Left ventricle myocardium superior (tissue), 1 donor: ENCODE data around the gene MED27. TPM values are rescaled to one million over a fixed set of nuclear protein-coding genes. Genes with fewer than 3 reads are reported as not detected.

Experiments used
- ATAC-seq: fragments of 200-7000 bp; cut with Tn5 transposase; one replicate; pipeline ENCODE4 v1.9.1; 2020; ENCODE audit warnings: mild to moderate bottlenecking, moderate library complexity
- DNase-seq: peaks from one replicate; pipeline ENCODE4 v3.0.0-alpha.2; 2020
- intact Hi-C: fragments of 100-400 bp; cut with micrococcal nuclease; formaldehyde crosslinking; loops from one replicate; pipeline ENCODE4 v1.11.0; 2022
- total RNA-seq: library from RNA; stranded (reverse); fragmentation: NEBNext Ultra II Directional; extraction: Animal tissue kit (Norgen Biotek cat#: 25700); gene quantifications from one replicate; pipeline ENCODE4 v1.2.1, GENCODE V29; 2021
- donor health status: DM: no; HTN: yes; CAD: no; lungs with severe emphysema.

Gene MED27
- total RNA-seq, 1 donor from 2014 or later, result 13.5 TPM

DNA sequence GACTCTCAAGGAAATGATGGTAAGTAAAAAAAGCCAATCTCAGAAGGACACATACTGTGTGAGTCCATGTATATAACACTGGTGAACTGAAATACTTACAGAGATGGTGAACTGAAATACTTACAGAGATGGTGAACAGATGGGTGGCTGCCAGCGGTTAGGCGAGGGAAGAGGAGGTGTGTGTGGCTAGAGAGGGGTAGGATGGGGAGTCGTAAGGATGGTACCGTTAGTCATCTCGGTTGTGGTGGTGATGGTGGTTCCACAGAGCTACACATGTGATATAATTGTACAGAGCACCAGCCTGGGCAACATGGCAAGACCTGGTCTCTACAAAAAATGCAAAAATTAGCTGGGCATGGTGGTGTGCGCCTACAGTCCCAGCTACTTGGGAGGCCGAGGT is 226.2 kb downstream of the MED27 start:
- ATAC-seq, result no peak
- intact Hi-C loops, result no loop called here
- no peak for DNase-seq

DNA sequence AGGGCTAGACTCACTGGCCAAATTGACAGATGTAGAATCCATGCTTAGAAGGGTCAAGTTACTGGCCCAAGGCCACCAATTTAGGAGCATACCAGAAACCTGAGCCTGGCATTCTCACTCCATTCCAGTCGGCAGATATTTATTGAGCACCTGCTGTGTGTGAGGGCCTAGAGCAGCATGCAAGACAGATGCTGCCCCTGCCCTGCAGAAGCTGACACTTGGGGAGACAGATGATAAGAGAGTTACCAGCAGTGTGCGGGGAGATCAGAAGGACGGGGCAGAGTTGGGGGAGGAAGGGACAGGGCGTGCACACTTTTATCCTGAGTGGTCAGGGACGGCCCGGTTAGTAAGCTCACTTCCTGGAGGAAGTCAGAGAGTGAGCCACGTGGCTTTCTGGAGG is 228.3 kb downstream of the MED27 start:
- ATAC-seq, result no peak
- no peak for DNase-seq
- intact Hi-C loops, result no loop called here

GRCh38 chr9:131849391-131849790 is 230.3 kb downstream of the MED27 start:
- no peak for DNase-seq
- no peak for ATAC-seq
- intact Hi-C loops, result no loop called here

- ATAC-seq (no peak), DNase-seq (no peak)
- intact Hi-C loops, result no loop called here
Measured at GRCh38 chr9:131848570-131849160, 231.0 kb downstream of the MED27 start.

DNA sequence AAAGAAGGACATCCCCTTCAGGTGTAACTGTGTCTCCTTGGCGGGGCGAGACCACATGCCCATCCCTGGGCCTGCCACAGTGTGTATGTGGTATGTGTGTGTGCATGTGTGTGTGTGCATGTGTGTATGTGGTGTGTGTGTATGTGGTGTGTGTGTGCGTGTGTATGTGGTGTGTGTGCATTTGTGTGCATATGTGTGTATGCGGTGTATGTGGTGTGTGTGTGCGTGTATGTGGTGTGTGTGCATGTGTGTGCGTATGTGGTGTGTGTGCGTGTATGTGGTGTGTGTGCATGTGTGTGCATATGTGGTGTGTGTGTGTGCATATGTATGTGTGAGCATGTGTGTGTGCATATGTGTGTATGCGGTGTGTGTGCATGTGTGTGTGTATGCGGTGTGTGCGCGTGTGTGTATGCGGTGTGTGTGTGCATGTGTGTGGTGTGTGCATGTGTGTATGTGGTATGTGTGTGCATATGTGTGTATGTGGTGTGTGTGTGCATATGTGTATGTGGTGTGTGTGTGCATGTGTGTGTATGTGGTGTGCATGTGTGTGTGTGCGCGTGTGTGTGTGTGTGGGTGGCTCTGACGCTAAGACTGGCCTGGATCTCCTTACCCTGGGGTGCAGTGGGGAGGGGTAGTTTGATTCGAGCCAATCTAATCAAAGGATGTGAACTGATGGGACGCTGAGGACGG is 231.9 kb downstream of the MED27 start:
- DNase-seq (no peak), ATAC-seq (no peak)
- intact Hi-C loops, result no loop called here

GRCh38 chr9:131845305-131846298 is 234.1 kb downstream of the MED27 start:
- ATAC-seq (no peak), DNase-seq (no peak)
- intact Hi-C loops, result no loop called here

DNA sequence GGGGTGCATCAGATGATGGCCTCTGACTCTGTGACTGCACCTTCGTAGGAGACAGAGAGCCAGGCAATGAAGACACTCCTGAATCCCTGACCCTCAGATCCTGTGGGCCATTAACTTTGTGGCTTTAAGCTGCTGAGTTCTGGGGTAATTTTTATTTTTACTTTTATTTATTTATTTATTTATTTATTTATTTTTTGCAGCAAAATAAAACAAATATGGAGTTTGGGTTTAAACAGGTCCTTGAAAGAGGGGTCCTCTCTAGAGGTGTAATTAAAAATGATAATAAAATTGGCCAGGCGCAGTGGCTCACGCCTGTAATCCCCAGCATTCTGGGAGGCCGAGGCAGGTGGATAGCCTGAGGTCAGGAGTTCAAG is 234.9 kb downstream of the MED27 start:
- intact Hi-C loops, result no loop called here
- no peak for DNase-seq
- no peak for ATAC-seq

DNA sequence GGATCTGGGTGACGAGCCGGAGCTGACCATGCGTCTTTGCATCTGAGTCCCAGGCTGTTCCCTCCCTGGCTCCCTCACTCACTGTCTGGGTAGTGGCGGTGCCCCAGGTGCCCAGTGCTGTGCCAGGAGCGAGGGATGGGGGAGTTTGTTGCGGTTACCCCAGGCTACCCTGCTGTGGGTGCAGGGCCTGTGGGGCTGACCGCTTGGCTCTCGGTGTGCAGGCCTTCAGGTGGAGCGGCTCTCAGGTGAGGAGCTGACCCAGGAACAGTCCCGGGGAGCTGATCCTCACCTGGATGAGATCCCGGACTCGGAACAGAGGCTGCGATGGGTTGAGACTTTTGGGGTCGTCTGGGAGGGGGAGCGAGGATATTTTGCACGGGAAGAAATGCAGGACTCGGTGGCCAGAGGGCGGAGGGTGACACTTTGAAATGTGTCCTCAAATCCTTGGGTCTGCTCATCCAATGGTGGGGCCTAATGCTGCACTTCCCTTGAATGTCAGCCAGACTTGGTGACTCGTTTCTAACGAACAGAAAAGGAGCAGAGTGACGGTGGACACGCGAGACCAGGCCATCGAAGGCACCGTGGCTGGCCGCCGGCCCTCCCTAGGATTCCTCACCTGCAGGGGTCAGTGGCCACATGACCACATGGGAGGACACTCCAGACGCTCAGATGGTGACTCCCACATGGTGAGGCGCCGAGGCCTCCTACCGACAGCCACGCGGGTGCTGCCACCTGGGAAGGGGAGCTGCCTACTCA is 235.5 kb downstream of the MED27 start:
- DNase-seq (peak; percentile 17), ATAC-seq (no peak)

DNA sequence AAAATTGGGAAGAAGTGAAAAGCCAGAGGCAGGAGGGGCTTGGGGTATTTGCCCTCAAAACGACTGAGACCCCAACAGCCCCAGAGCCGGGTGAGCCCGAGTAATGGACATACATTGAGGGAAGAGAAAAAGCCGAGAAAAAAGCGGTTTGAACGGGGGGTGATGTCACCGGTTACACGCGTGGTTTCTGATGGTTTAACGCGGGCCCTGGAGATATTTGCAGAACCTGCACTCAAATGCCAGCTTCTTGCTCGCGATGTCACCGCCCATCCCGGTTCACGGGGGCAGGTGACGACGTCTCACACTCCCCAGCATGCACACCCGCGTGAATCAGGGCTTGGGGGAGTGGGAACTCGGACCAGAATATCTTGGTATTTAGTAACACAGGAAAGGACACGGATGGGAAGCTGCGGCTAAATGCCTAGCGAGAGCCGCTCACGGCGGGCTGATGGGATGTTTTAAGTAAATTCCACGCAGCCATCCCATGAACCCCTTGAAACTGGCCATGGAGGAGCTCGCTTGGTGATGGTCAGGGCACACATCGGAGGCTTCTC is 237.8 kb downstream of the MED27 start:
- intact Hi-C loops, result no loop called here
- no peak for ATAC-seq
- no peak for DNase-seq

More for the DNA sequence above, 235.5 kb downstream of the MED27 start:
- intact Hi-C loops, result no loop called here

DNA sequence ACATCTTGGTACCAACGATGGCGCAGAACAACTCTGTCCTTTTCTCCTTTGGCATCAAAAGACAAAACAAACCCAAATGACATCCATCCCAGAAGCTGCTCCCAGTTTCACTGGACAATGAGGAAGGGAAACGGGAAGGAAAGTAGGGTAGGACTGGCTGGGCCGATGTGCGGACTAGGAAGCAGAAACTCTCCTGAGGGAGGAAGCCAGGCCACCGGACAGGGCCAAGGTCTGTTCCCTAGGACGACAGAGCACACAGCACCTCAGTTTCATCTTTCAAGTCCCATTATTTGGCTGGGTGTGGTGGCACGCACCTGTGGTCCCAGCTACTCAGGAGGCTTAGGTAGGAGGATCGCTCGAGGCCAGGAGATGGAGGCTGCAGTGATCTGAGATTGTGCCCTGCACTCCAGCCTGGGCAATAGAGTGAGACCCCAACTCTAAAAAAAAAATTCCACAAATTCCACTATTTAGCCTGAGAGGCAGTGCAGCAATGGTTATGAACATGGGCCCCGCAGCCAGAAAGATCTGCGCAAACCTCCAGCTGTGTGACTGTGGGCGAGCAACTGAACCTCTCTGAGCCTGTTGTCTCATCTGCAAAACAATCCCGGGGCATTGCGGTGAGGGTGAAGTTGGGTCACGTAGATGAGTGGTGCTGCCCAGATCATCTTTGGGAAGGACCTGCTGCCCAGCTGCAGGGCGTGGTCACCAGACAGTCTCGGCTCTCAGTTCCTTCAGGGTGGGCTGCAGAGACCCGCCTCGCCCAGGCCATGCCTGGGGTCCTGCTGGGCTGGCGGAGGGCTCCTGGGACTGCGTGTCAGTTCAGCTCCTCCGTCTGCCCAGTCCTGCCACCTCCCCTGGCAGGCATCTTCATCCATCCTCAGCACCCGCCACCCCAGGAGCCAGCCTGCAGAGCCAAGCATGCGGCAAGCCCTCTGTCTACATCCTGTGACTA is 238.6 kb downstream of the MED27 start:
- intact Hi-C loops, result no loop called here
- DNase-seq (no peak), ATAC-seq (no peak)

DNA sequence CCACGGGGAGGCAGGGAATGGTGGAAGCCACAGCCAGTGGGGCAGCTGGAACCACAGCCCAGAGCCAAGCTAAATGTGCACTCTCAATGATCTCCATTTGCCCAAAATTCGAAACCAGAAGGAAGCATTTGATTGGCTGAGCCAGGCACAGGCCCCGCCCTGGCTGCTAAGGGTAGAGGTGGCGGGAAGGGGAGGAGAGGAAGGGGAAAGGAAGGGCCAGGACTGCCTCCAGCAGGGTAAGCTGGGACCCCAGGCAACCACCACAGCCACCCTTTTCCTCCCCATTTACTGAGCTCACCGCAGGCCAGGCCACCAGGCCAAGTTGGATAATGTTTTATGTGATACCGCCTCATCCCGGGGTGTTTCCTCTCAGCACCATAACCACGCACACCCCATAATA is 239.4 kb downstream of the MED27 start:
- DNase-seq (no peak), ATAC-seq (no peak)
- intact Hi-C loops, result no loop called here

- ATAC-seq (peak; percentile 40), DNase-seq (no peak)
- intact Hi-C loops, result no loop called here
Measured at GRCh38 chr9:131839281-131840084, 240.2 kb downstream of the MED27 start.

DNA sequence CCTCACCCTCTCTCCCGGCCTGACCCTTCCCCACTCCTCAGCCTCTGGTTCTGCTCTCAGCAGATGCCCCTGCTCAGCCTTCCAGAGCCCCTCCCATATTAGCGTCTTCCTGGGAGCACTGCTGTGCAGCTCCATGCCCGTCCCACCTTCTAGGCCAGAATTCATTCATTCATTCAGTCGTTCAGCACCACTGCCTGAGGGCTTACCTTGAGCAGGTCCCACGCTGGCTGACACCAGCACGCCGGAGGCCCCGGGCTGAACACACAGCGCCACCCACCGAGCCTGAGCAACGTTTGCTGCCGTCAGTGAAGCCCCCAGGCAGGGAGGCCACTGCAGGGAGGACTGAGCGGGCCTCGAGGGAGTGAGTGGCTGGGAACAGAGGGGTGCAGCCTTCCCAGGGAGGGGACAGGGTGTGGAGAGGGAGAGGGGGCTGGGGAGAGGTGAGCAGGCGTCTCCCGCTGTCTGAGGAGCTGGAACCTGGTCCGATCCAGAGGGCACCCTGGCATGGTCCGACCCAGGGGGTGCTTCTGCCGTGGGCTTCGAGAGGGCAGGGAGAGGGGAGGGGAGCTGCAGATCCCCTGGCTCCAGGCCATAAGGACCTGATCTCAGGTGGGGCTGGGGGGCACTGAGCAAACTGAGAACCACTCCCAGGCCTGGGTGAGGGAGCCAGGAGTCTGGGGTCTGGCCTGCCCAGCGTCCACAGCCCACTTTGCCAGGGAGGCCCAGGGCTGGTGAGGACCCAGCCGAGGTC is 241.0 kb downstream of the MED27 start:
- intact Hi-C loops, result no loop called here
- DNase-seq (no peak), ATAC-seq (no peak)

GRCh38 chr9:131837836-131838235 is 241.8 kb downstream of the MED27 start:
- intact Hi-C loops, result no loop called here
- no peak for DNase-seq
- ATAC-seq, result no peak

DNA sequence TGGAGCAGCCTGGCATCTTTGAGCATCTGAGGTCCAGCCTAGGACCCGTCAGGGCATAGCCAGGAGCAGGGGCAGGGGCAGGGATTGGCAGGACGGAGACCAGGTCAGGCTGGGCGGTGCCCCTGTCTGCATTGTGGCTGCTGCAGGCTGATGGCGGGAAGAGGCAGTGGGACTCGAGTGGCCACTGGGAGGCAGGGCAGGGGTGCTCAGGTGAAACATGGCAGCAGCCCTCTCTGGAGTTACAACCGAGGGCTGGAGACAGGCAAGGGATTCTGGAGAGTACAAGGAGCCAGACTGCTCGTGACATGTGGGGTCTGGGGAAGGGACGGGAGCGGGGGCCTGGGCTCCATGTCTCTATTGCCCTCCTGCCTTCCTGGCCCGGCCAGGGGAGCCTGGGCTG is 242.4 kb downstream of the MED27 start:
- DNase-seq (peak; percentile 67), ATAC-seq (peak; percentile 81)
- intact Hi-C loops, result no loop called here

GRCh38 chr9:131836607-131837315 is 242.9 kb downstream of the MED27 start:
- DNase-seq (peak; percentile 9), ATAC-seq (no peak)
- intact Hi-C loops, result no loop called here
